Hepatocyte (in vitro differentiated cells): ENCODE results near the gene NRL. TPM values are rescaled to one million over a fixed set of nuclear protein-coding genes. Genes with fewer than 3 reads are reported as not detected.
"Not testable (repeated sequence)": the region's sequence is repeated elsewhere in the genome, so short reads cannot be mapped to it uniquely, and the experiment has no call there.

Experiments
- DNase-seq: peaks from one replicate; pipeline ENCODE4 v3.0.0-alpha.2; 2016; ENCODE audit warnings: low spot score
- H2AFZ ChIP-seq: fragments of 200-600 bp; sonication (generic); 2 replicates; pipeline ENCODE4 v1.6.0; 2016; ENCODE audit warnings: antibody characterized with exemption, mild to moderate bottlenecking
- H3K27ac ChIP-seq: fragments of 200-600 bp; sonication (generic); 2 replicates; pipeline ENCODE4 v1.5.1; 2016; ENCODE audit warnings: mild to moderate bottlenecking
- H3K27me3 ChIP-seq: fragments of 200-600 bp; sonication (generic); 2 replicates; pipeline ENCODE4 v1.6.1; 2016
- H3K36me3 ChIP-seq: fragments of 200-600 bp; sonication (generic); replicated peaks from 2 replicates; pipeline ENCODE4 v1.5.1; 2016; ENCODE audit warnings: low read depth; ENCODE audit not compliant: insufficient read depth
- H3K4me1 ChIP-seq: fragments of 200-600 bp; sonication (generic); 2 replicates; pipeline ENCODE4 v1.5.1; 2016; ENCODE audit warnings: mild to moderate bottlenecking, moderate library complexity; ENCODE audit not compliant: insufficient read depth
- H3K4me2 ChIP-seq: fragments of 200-600 bp; sonication (generic); 2 replicates; pipeline ENCODE4 v1.6.0; 2016
- H3K4me3 ChIP-seq: fragments of 200-600 bp; sonication (generic); 2 replicates; pipeline ENCODE4 v1.5.1; 2016; ENCODE audit warnings: mild to moderate bottlenecking
- H3K79me2 ChIP-seq: fragments of 200-600 bp; sonication (generic); 2 replicates; pipeline ENCODE4 v1.6.0; 2017; ENCODE audit warnings: mild to moderate bottlenecking
- H3K9me2 ChIP-seq: fragments of 200-600 bp; sonication (generic); replicated peaks from 2 replicates; pipeline ENCODE4 v1.6.0; 2017; ENCODE audit warnings: mild to moderate bottlenecking; ENCODE audit not compliant: insufficient read depth
- H3K9me3 ChIP-seq: fragments of 200-600 bp; sonication (generic); 2 replicates; pipeline ENCODE4 v1.5.1; 2016; ENCODE audit warnings: low read depth, mild to moderate bottlenecking
- H4K20me1 ChIP-seq: fragments of 200-600 bp; sonication (generic); 2 replicates; pipeline ENCODE4 v1.6.0; 2016; ENCODE audit warnings: mild to moderate bottlenecking; ENCODE audit not compliant: insufficient read depth, poor library complexity, severe bottlenecking
- EZH2 ChIP-seq: fragments of 200-600 bp; sonication (generic); IDR thresholded peaks from 2 replicates; pipeline ENCODE4 v1.6.1; 2016; ENCODE audit warnings: antibody characterized with exemption, mild to moderate bottlenecking, borderline replicate concordance
- EZH2phosphoT487 ChIP-seq: fragments of 200-600 bp; sonication (generic); IDR thresholded peaks from one replicate; pipeline ENCODE4 v1.6.1; 2018; ENCODE audit warnings: antibody characterized with exemption, mild to moderate bottlenecking, low read depth, moderate library complexity; ENCODE audit not compliant: unreplicated experiment, severe bottlenecking
- WGBS: methylation state at CpG from one replicate; pipeline ENCODE4 v1.1.6; 2016; ENCODE audit warnings: low lambda C conversion rate; ENCODE audit errors: missing lambda C conversion rate; 5-methylcytosine and 5-hydroxymethylcytosine counted together
- polyA plus RNA-seq: library from polyadenylated mRNA; unstranded; fragments of >200 nt; fragmentation: Nextera tagmentation; extraction: Ambion mirVana; gene quantifications from 2 replicates; pipeline ENCODE4 v1.2.1, GENCODE V29; 2016
- total RNA-seq: library from RNA; depleted of rRNA; stranded (reverse); fragments of >200 nt; gene quantifications from 2 replicates; pipeline ENCODE4 v1.2.3, GENCODE V29; 2014
- TF ChIP-seq, protein P1 (sequence below): fragments of 200-600 bp; sonication (generic); IDR thresholded peaks from 2 replicates; pipeline ENCODE4 v1.5.1; 2016; ENCODE audit warnings: antibody characterized with exemption, mild to moderate bottlenecking; ENCODE audit not compliant: poor library complexity

The NRL gene
- total and polyA plus RNA-seq, 2 experiments from 2014 or later = 1.2 to 2.4 TPM

DNA sequence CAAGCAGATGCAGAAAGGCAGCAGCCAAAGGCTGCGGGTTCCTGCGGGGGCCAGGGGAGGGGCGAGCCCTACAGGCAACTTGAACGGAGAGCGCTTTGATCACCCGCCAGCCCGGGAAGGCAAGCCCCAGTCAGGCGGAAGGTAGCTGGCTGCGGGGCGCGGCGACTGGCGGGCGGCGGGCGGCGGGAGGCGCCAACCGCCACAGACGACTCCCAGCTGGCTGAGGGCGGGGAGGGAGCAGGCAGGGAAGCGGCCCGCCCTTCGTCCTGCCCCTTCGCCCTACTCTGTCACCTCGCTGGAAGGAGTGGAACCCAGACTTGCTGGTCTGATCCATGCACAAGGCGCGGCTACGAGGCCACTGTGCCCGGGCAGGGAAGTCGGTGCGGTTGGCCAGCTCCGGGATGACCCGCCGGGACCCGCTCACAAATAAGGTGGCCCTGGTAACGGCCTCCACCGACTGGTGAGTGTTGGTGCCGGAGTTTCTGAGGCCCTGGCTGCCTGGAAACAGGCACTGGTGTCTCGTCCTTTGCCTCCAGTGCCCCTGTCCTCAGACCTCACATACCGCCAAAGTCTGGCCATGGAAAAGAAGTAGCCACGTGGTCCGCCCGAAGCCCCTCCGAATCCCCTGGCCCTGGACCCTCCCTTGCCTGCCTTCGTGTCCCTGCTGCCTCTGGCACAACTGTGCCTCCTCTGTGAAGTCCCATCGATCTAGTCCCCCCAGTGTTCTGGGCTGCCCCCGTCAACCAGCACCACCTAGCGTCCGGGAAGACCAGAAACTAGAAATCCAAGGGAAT lies 78.4 kb downstream of the NRL start:
- Histone ChIP-seq H3K36me3 (no peaks in the 10 kb centered on the region), H3K4me3 (peak overlapping the region; percentile 24), H3K9me2 (no peaks in the 10 kb centered on the region), H3K4me2 (peak overlapping the region; percentile 95), H3K27me3 (no peaks in the 10 kb centered on the region), H4K20me1 (no peaks in the 10 kb centered on the region), H2AFZ (peak overlapping the region; percentile 90), H3K4me1 (peaks cover 3% of the 10 kb centered on the region), H3K9me3 (no peaks in the 10 kb centered on the region), H3K27ac (peak overlapping the region; percentile 95), H3K79me2 (no peaks in the 10 kb centered on the region)
- 3% methylated on average over 36 of the region's 50 CpGs for WGBS
- TF ChIP-seq, protein P1, sequence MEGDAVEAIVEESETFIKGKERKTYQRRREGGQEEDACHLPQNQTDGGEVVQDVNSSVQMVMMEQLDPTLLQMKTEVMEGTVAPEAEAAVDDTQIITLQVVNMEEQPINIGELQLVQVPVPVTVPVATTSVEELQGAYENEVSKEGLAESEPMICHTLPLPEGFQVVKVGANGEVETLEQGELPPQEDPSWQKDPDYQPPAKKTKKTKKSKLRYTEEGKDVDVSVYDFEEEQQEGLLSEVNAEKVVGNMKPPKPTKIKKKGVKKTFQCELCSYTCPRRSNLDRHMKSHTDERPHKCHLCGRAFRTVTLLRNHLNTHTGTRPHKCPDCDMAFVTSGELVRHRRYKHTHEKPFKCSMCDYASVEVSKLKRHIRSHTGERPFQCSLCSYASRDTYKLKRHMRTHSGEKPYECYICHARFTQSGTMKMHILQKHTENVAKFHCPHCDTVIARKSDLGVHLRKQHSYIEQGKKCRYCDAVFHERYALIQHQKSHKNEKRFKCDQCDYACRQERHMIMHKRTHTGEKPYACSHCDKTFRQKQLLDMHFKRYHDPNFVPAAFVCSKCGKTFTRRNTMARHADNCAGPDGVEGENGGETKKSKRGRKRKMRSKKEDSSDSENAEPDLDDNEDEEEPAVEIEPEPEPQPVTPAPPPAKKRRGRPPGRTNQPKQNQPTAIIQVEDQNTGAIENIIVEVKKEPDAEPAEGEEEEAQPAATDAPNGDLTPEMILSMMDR = peak; percentile 85
- no peak for TF ChIP-seq EZH2phosphoT487
- TF ChIP-seq EZH2 = no peak
- peak; percentile 87 for DNase-seq

DNA sequence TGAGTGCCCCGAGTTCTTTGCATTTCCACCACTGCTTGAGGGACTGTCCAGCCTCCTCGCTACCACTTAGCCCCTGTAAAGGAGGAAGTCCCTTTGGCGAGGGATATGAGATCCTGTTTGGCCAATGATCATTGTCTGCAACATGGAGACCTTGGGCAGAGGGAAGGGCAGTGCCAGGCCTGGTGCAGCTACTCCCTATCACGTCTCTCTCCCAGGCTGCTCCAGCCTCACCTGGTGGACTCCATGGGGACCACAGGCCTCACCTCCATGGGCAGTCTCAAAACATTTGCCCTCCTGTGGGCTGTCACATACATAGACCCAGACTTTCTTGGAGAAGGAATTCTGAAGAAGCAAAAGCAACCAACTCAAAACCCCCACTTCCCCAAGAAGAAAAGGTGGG lies 79.0 kb downstream of the NRL start:
- 59% methylated on average over 3 of the region's 4 CpGs for WGBS
- H3K27me3 ChIP-seq, DNase-seq, H3K4me3 ChIP-seq, H4K20me1 ChIP-seq, H3K9me3 ChIP-seq, H3K79me2 ChIP-seq, H3K36me3 ChIP-seq, H3K9me2 ChIP-seq, H3K4me1 ChIP-seq: not testable (repeated sequence)
- Histone ChIP-seq H2AFZ (peak overlapping the region; percentile 90), H3K27ac (peak overlapping the region; percentile 95), H3K4me2 (peak overlapping the region; percentile 95)

DNA sequence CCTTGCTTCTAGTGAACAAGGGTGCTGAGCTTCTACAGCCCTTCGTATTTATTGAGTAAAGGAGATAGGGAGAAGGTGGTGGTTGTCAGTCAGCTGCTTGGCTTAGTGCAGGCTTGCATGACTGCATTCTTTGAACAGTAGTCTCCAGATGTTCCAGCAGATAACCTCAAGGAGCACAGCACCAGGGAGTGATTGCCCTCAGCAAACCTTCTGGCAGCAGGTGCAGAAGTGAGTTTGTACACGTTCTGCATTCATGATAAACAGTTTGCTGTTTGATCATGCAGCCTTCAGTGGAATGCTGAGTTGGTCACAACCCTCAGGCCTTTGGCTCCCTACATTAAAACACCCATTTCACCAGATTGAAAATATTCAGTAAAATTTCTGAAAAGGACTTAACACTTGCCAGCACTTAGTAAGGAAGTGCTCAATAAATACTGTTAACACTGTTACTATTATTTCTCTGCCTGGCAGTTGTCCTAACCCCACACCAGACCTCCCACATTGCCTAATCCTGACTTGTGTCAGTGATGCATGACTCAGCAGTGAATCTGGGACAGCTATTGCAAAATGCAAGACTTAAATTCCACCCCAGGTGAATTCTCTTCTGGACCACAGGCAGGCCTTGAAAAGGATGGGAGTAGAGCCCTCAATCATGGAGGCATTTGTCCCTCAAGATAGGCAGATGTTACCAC lies 81.9 kb downstream of the NRL start:
- DNase-seq = no peak
- no peaks in the 10 kb centered on the region for H3K36me3 ChIP-seq
- no peak overlapping the region for H2AFZ ChIP-seq
- TF ChIP-seq EZH2 = no peak
- TF ChIP-seq, protein P1 = no peak
- TF ChIP-seq EZH2phosphoT487 = no peak
- H3K4me1 ChIP-seq = peaks cover 3% of the 10 kb centered on the region
- H3K27me3 ChIP-seq = no peaks in the 10 kb centered on the region
- H3K27ac ChIP-seq = no peak overlapping the region
- H3K4me3 ChIP-seq = no peak overlapping the region
- no peak overlapping the region for H3K4me2 ChIP-seq
- no peaks in the 10 kb centered on the region for H4K20me1 ChIP-seq
- H3K9me2 ChIP-seq = no peaks in the 10 kb centered on the region
- H3K9me3 ChIP-seq = no peaks in the 10 kb centered on the region
- H3K79me2 ChIP-seq = no peaks in the 10 kb centered on the region
- WGBS = 93% methylated on average over 2 of the region's 2 CpGs

DNA sequence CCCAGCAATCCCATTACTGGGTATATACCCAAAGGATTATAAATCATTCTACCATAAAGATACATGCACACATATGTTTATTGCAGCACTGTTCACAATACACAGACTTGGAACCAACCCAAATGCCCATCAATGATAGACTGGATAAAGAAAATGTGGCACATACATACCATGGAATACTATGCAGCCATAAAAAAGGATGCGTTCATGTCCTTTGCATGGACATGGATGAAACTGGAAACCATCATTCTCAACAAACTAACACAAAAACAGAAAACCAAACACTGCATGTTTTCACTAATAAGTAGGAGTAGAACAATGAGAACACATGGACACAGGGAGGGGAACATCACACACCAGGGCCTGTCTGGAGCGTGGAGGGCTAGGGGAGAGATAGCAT lies 83.4 kb downstream of the NRL start:
- not testable (repeated sequence) for H3K27me3 ChIP-seq
- 92% methylated on average over 2 of the region's 2 CpGs for WGBS

DNA sequence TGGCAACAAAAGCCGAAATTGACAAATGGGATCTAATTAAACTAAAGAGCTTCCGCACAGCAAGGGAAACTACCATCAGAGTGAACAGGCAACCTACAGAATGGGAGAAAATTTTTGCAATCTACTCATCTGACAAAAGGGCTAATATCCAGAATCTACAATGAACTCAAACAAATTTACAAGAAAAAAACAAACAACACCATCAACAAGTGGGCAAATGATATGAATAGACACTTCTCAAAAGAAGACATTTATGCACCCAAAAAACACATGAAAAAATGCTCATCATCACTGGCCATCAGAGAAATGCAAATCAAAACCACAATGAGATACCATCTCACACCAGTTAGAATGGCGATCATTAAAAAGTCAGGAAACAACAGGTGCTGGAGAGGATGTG lies 85.1 kb downstream of the NRL start:
- not testable (repeated sequence) for H2AFZ ChIP-seq, H3K4me1 ChIP-seq, H4K20me1 ChIP-seq, H3K27me3 ChIP-seq, H3K27ac ChIP-seq, H3K4me2 ChIP-seq, H3K9me3 ChIP-seq, H3K79me2 ChIP-seq, H3K4me3 ChIP-seq, H3K9me2 ChIP-seq, DNase-seq, H3K36me3 ChIP-seq
- WGBS = 82% methylated on average over 2 of the region's 3 CpGs

More for the DNA sequence above, 83.4 kb downstream of the NRL start:
- not testable (repeated sequence) for H3K36me3 ChIP-seq, DNase-seq, H2AFZ ChIP-seq, H4K20me1 ChIP-seq, H3K4me1 ChIP-seq, H3K27ac ChIP-seq, H3K4me2 ChIP-seq, H3K79me2 ChIP-seq, H3K9me3 ChIP-seq, H3K4me3 ChIP-seq, H3K9me2 ChIP-seq
